DND-41 (cell line): Measurements from ENCODE around the gene PLAC1.

Source experiments
- ATAC-seq: fragments of 200-7000 bp; cut with Tn5 transposase; 3 replicates; pipeline ENCODE4 v1.9.1; 2021; ENCODE audit warnings: low read depth; ENCODE audit not compliant: insufficient read depth
- DNase-seq: peaks from one replicate; pipeline ENCODE4 v3.0.0-alpha.2; 2020
- H2AFZ ChIP-seq: 2 replicates; pipeline ENCODE4 v1.6.0; 2012; ENCODE audit warnings: low read depth, low read length
- H3K27ac ChIP-seq: 2 replicates; pipeline ENCODE4 v1.5.1; 2012; ENCODE audit warnings: low read length, inconsistent platforms
- H3K27me3 ChIP-seq: fragments of 200-600 bp; sonication (generic); 2 replicates; pipeline ENCODE4 v1.6.0; 2012; ENCODE audit warnings: low read length, mild to moderate bottlenecking, inconsistent platforms; ENCODE audit not compliant: insufficient read depth, poor library complexity
- H3K36me3 ChIP-seq: 2 replicates; pipeline ENCODE4 v1.5.1; 2012; ENCODE audit warnings: low read length, inconsistent platforms; ENCODE audit not compliant: insufficient read depth
- H3K4me1 ChIP-seq: 2 replicates; pipeline ENCODE4 v1.5.1; 2012; ENCODE audit warnings: mild to moderate bottlenecking, low read length; ENCODE audit not compliant: insufficient read depth
- H3K4me2 ChIP-seq: 2 replicates; pipeline ENCODE4 v1.6.0; 2012; ENCODE audit warnings: mild to moderate bottlenecking, moderate library complexity, low read length, inconsistent platforms; ENCODE audit not compliant: insufficient read depth
- H3K4me3 ChIP-seq, 2 experiments: fragments of 200-600 bp in 1 of 2; shearing (Covaris generic) in 1 of 2; 2 replicates each; pipeline ENCODE4 v1.5.1; 2012 to 2016; ENCODE audit warnings: inconsistent platforms in 2 of 2, low read length in 2 of 2, mild to moderate bottlenecking in 2 of 2, low read depth in 1 of 2, moderate library complexity in 1 of 2
- H3K79me2 ChIP-seq: 2 replicates; pipeline ENCODE4 v1.6.0; 2012; ENCODE audit warnings: low read length, inconsistent platforms; ENCODE audit not compliant: insufficient read depth
- H3K9ac ChIP-seq: 2 replicates; pipeline ENCODE4 v1.6.0; 2012; ENCODE audit warnings: low read depth, mild to moderate bottlenecking, inconsistent platforms, low read length, moderate library complexity
- H3K9me3 ChIP-seq: 2 replicates; pipeline ENCODE4 v1.5.1; 2012; ENCODE audit warnings: low read length, moderate library complexity, mild to moderate bottlenecking, inconsistent platforms; ENCODE audit not compliant: insufficient read depth, severe bottlenecking
- H4K20me1 ChIP-seq: 2 replicates; pipeline ENCODE4 v1.6.0; 2012; ENCODE audit warnings: low read length; ENCODE audit not compliant: insufficient read depth
- CTCF ChIP-seq: IDR thresholded peaks from 2 replicates; pipeline ENCODE4 v1.5.1; 2012; ENCODE audit warnings: borderline replicate concordance, low read length, moderate library complexity, mild to moderate bottlenecking; ENCODE audit not compliant: poor library complexity, severe bottlenecking; ENCODE audit errors: extremely low read depth
- EZH2 ChIP-seq: IDR thresholded peaks from 3 replicates; pipeline ENCODE4 v1.6.1; 2012; ENCODE audit warnings: borderline replicate concordance, low read depth, mild to moderate bottlenecking, moderate library complexity, low read length, inconsistent platforms; ENCODE audit not compliant: severe bottlenecking

Gene PLAC1

DNA sequence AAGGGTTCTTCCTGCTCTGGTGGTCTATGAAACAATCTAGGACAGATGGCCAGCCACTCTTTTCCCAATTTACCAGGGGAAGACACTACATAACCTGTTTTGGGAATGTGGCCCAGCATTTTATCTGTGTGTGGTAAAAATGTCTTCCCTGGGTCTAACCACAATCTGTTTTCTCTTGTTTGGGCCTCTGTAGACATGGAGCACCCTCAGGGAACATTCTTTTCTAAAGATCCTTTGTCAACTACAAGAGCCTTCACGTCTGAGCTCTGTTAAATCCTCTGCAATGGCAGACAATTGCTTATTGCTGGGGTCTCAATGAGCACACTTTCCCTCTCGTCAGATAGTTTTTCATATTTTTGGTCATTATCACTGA, 35.5 kb downstream of the PLAC1 start:
- ATAC-seq = no peak
- no peak for DNase-seq
- Histone ChIP-seq H3K36me3 (no peaks in the 10 kb centered on the region), H3K27ac (no peak overlapping the region), H4K20me1 (no peaks in the 10 kb centered on the region), H3K4me1 (peaks cover 4% of the 10 kb centered on the region; the same call in 1 of the 2 replicates), H3K4me2 (no peak overlapping the region), H2AFZ (no peak overlapping the region), H3K27me3 (no peaks in the 10 kb centered on the region), H3K9ac (no peak overlapping the region), H3K79me2 (no peaks in the 10 kb centered on the region), H3K9me3 (no peaks in the 10 kb centered on the region), H3K4me3 (no peak overlapping the region)
- no peak for TF ChIP-seq CTCF
- TF ChIP-seq EZH2 = no peak

DNA sequence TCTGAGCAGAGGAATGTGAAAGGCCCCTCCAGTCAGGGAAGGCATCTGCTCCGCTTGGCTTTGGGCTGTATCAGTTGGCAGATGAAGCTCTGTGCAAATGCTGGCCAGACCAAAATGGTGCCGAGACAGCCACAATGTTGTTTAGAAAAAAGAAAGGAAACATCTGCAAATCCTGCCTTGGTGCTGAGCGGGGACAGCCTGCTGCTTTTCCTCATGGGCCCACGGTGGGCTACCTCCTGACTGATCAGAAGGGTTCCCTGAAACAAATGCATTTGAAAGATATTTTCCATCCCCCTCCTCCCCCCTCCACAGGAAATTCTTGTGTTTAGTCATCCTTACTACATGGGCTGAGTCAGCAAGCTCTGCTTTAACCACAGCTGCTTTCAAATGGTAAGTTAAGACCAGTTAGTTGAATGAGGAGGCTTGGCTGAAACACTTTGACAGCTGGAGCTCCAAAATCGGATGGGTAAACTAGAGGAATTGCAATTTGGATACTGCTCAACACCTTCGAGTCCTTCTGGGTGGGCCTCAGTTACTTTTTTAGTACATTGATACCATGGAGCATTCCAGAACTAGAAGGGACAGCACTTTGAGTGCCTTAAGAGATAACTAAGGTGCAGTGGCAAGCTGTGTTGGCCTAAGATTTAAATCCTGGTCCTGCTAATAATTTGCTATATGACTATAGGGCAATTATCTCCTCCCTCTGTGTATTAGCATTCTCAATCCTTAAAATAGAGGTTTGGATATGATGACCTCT, 36.0 kb downstream of the PLAC1 start:
- no peak for TF ChIP-seq EZH2
- no peak for TF ChIP-seq CTCF
- H3K4me3 ChIP-seq = no peak overlapping the region
- H3K4me2 ChIP-seq = no peak overlapping the region
- DNase-seq (peak; percentile 25), ATAC-seq (peak; percentile 78)
- H3K27ac ChIP-seq = no peak overlapping the region
- H4K20me1 ChIP-seq = no peaks in the 10 kb centered on the region
- H3K27me3 ChIP-seq = no peaks in the 10 kb centered on the region
- no peaks in the 10 kb centered on the region for H3K79me2 ChIP-seq
- H3K4me1 ChIP-seq = peaks cover 4% of the 10 kb centered on the region; the same call in 1 of the 2 replicates
- H3K9me3 ChIP-seq = no peaks in the 10 kb centered on the region
- H3K36me3 ChIP-seq = no peaks in the 10 kb centered on the region
- no peak overlapping the region for H3K9ac ChIP-seq
- no peak overlapping the region for H2AFZ ChIP-seq

GRCh38 chrX:134619838-134620237, 38.4 kb downstream of the PLAC1 start:
- Histone ChIP-seq H3K79me2 (no peaks in the 10 kb centered on the region), H3K36me3 (no peaks in the 10 kb centered on the region), H2AFZ (no peak overlapping the region), H3K4me1 (peaks cover 4% of the 10 kb centered on the region; the same call in 1 of the 2 replicates), H3K27me3 (no peaks in the 10 kb centered on the region), H3K9ac (no peak overlapping the region), H3K4me3 (no peak overlapping the region), H3K27ac (no peak overlapping the region), H3K9me3 (no peaks in the 10 kb centered on the region), H4K20me1 (no peaks in the 10 kb centered on the region), H3K4me2 (no peak overlapping the region)
- no peak for DNase-seq
- no peak for ATAC-seq
- TF ChIP-seq EZH2 = no peak
- TF ChIP-seq CTCF = no peak
